HEK293 (cell line): ENCODE results near the gene RSPH3.

Experiments
- ZSCAN16 ChIP-seq: fragments of 450-650 bp; formaldehyde crosslinking; IDR thresholded peaks from 2 replicates; pipeline ENCODE4 v1.5.1; 2016; ENCODE audit warnings: missing biosample characterization, missing genetic modification characterization
- TF ChIP-seq, protein P1 (sequence below): fragments of 450-650 bp; formaldehyde crosslinking; IDR thresholded peaks from 2 replicates; pipeline ENCODE4 v1.5.1; 2016; ENCODE audit warnings: missing biosample characterization, missing genetic modification characterization

DNA sequence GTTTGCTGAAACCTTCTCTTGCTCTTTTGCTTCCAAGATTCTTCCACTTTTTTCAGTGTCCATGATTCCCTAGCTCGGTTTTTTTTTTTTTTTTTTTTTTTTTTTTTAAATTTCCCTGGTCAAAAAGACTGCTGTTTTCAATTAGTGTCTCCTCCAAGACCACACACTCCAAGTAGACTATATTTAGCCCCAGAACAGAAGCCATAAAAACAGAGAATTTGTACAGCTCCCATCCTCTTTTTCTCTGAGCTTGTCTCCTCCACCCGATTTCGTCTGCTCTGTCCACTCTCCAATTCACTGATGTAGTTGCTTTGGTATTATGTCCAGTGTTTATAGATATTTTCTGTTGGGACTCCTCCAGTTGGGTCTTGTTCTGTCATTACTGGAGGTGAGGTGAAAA lies 37.6 kb downstream of the RSPH3 start:
- TF ChIP-seq, protein P1, sequence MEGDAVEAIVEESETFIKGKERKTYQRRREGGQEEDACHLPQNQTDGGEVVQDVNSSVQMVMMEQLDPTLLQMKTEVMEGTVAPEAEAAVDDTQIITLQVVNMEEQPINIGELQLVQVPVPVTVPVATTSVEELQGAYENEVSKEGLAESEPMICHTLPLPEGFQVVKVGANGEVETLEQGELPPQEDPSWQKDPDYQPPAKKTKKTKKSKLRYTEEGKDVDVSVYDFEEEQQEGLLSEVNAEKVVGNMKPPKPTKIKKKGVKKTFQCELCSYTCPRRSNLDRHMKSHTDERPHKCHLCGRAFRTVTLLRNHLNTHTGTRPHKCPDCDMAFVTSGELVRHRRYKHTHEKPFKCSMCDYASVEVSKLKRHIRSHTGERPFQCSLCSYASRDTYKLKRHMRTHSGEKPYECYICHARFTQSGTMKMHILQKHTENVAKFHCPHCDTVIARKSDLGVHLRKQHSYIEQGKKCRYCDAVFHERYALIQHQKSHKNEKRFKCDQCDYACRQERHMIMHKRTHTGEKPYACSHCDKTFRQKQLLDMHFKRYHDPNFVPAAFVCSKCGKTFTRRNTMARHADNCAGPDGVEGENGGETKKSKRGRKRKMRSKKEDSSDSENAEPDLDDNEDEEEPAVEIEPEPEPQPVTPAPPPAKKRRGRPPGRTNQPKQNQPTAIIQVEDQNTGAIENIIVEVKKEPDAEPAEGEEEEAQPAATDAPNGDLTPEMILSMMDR (tag by site-specific recombination) = no peak
- TF ChIP-seq ZSCAN16 (tag by site-specific recombination) = no peak
